Amygdala (tissue), 56 donors: ENCODE results near the gene CHMP2A.
"Not testable (repeated sequence)": the region's sequence is repeated elsewhere in the genome, so short reads cannot be mapped to it uniquely, and the experiment has no call there.

Source experiments
- DNase-seq, 56 donors: peaks; one replicate each; lab custom pipeline; 2025; lab: John Stamatoyannopoulos, UW

Gene CHMP2A

GRCh38 chr19:58542641-58543372, 12.1 kb downstream of the CHMP2A start:
- not testable (repeated sequence) for DNase-seq

- not testable (repeated sequence) for DNase-seq
Measured at GRCh38 chr19:58539169-58539559, 15.7 kb downstream of the CHMP2A start.

GRCh38 chr19:58538257-58539168, 16.4 kb downstream of the CHMP2A start:
- no peak for DNase-seq

- DNase-seq = no peak
Measured at GRCh38 chr19:58536852-58537798, 17.8 kb downstream of the CHMP2A start.

- DNase-seq = no peak
Measured at GRCh38 chr19:58535857-58536256, 19.0 kb downstream of the CHMP2A start.

- no peak for DNase-seq
Measured at GRCh38 chr19:58531034-58531840, 23.7 kb downstream of the CHMP2A start.

GRCh38 chr19:58529405-58529804, 25.5 kb downstream of the CHMP2A start:
- DNase-seq = no peak

- DNase-seq = no peak
Measured at GRCh38 chr19:58522709-58523108, 32.2 kb downstream of the CHMP2A start.

- DNase-seq = no peak
Measured at GRCh38 chr19:58521651-58522050, 33.3 kb downstream of the CHMP2A start.

- no peak for DNase-seq
Measured at GRCh38 chr19:58520257-58520599, 34.7 kb downstream of the CHMP2A start.

- peak; percentile 58 to 96 (median 90) for DNase-seq
Measured at GRCh38 chr19:58519355-58520256, 35.3 kb downstream of the CHMP2A start, which contains the start of gene ZBTB45. TSS of gene ZBTB45 (minus strand) at chr19:58519810. CDS start at chr19:58517673, 2,137 bp downstream.

- DNase-seq = peak in 38 of 56 donors; percentile 11 to 69 (median 46)
Measured at GRCh38 chr19:58519087-58519354, 35.9 kb downstream of the CHMP2A start.

GRCh38 chr19:58518256-58519086, 36.4 kb downstream of the CHMP2A start:
- DNase-seq = no peak

GRCh38 chr19:58516964-58517833, 37.7 kb downstream of the CHMP2A start:
- no peak for DNase-seq

GRCh38 chr19:58516246-58516836, 38.6 kb downstream of the CHMP2A start:
- DNase-seq = peak in 1 of 56 donors; percentile 10

GRCh38 chr19:58515259-58515658, 39.6 kb downstream of the CHMP2A start:
- no peak for DNase-seq
